Tibial artery (tissue), 4 donors: ENCODE results near the gene AK5.
"Not testable (repeated sequence)": the region's sequence is repeated elsewhere in the genome, so short reads cannot be mapped to it uniquely, and the experiment has no call there.

Source experiments
- DNase-seq, 2 donors: peaks; one replicate each; pipeline ENCODE4 v3.0.0-alpha.2; 2019
- H3K27ac ChIP-seq, 2 donors: fragments of 200-600 bp; sonication (generic) in 1 of 2; 1 replicate in 1 of 2; 2 replicates in 1 of 2; pipeline ENCODE4 v1.5.1; 2018 to 2019; ENCODE audit warnings: mild to moderate bottlenecking in 1 of 2
- H3K27me3 ChIP-seq, 2 donors: fragments of 200-600 bp; sonication (generic) in 1 of 2; one replicate each; pipeline versions ENCODE4 v1.5.1 to v1.6.0; 2016 to 2019
- H3K36me3 ChIP-seq, 3 donors: fragments of 200-600 bp; sonication (generic) in 2 of 3; one replicate each; pipeline ENCODE4 v1.5.1; 2016 to 2019; ENCODE audit warnings: mild to moderate bottlenecking in 2 of 3
- H3K4me1 ChIP-seq, 4 donors: fragments of 200-600 bp; sonication (generic) in 2 of 4; 1 replicate in 3 of 4; 2 replicates in 1 of 4; pipeline ENCODE4 v1.5.1; 2016 to 2019
- H3K4me3 ChIP-seq, 2 donors: fragments of 200-600 bp; sonication (generic) in 1 of 2; 1 replicate in 1 of 2; 2 replicates in 1 of 2; pipeline ENCODE4 v1.5.1; 2018 to 2019; ENCODE audit warnings: mild to moderate bottlenecking in 2 of 2
- H3K9me3 ChIP-seq, 3 donors: fragments of 200-600 bp; sonication (generic) in 1 of 3; one replicate each; pipeline ENCODE4 v1.5.1; 2016 to 2019
- intact Hi-C: fragments of 100-400 bp; cut with DNase I; formaldehyde crosslinking; loops from one replicate; pipeline ENCODE4 v1.15.0; 2023; ENCODE audit warnings: low total_unique reads
- TF ChIP-seq, protein P1 (sequence below), 2 experiments: fragments of 200-600 bp in 1 of 2; fragments of 450-650 bp in 1 of 2; IDR thresholded peaks; one replicate each; pipeline ENCODE4 v1.5.1; 2017 to 2019; ENCODE audit warnings: antibody characterized with exemption in 2 of 2, mild to moderate bottlenecking in 1 of 2, moderate library complexity in 1 of 2

Gene AK5

DNA sequence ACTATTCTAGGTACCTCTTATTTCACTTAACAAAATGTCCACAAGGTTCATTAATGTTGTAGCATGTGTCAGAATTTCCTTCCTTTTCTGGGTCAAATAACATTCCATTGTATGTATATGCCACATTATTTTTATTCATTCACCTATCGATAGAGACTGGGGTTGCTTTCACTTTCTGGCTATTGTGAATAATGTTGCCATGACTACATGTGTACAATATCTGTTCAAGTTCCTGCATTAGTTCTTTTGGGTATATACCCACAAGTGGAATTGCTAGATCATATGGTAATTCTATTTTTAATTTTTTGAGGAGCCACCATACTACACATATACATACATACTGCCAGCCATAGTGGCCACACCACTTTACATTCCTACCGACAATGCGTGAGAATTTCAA, 242.2 kb downstream of the AK5 start:
- DNase-seq: no peak
- Histone ChIP-seq H3K36me3 (peaks cover 0 to 5% (median 0%) of the 10 kb centered on the region in 3 donors), H3K9me3 (peaks cover 0 to 2% (median 0%) of the 10 kb centered on the region in 3 donors), H3K4me1 (no peaks in the 10 kb centered on the region), H3K27me3 (no peaks in the 10 kb centered on the region), H3K27ac (no peak overlapping the region), H3K4me3 (no peak overlapping the region)
- TF ChIP-seq, protein P1, sequence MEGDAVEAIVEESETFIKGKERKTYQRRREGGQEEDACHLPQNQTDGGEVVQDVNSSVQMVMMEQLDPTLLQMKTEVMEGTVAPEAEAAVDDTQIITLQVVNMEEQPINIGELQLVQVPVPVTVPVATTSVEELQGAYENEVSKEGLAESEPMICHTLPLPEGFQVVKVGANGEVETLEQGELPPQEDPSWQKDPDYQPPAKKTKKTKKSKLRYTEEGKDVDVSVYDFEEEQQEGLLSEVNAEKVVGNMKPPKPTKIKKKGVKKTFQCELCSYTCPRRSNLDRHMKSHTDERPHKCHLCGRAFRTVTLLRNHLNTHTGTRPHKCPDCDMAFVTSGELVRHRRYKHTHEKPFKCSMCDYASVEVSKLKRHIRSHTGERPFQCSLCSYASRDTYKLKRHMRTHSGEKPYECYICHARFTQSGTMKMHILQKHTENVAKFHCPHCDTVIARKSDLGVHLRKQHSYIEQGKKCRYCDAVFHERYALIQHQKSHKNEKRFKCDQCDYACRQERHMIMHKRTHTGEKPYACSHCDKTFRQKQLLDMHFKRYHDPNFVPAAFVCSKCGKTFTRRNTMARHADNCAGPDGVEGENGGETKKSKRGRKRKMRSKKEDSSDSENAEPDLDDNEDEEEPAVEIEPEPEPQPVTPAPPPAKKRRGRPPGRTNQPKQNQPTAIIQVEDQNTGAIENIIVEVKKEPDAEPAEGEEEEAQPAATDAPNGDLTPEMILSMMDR (IDR thresholded peaks at IDR 0.05): no peak
- intact Hi-C loops: no loop called here

DNA sequence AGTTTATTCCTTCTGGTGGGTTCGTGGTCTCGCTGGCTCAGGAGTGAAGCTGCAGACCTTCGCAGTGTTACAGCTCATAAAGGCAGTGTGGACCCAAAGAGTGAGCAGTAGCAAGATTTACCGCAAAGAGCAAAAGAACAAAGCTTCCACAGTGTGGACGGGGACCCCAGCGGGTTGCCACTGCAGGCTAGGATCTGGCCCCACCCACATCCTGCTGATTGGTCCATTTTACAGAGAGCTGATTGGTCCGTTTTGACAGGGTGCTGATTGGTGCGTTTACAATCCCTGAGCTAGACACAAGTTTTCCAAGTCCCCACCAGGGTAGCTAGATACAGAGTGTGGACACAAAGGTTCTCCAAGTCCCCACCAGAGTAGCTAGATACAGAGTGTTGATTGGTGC, 249.3 kb downstream of the AK5 start:
- H3K9me3 ChIP-seq, H3K27me3 ChIP-seq, H3K4me1 ChIP-seq, H3K36me3 ChIP-seq, DNase-seq, H3K4me3 ChIP-seq, H3K27ac ChIP-seq: not testable (repeated sequence)
- intact Hi-C loops: loop anchor here (10.0 kb wide), 1 partner anchor 326 kb away; no protein-coding TSS in a partner anchor

DNA sequence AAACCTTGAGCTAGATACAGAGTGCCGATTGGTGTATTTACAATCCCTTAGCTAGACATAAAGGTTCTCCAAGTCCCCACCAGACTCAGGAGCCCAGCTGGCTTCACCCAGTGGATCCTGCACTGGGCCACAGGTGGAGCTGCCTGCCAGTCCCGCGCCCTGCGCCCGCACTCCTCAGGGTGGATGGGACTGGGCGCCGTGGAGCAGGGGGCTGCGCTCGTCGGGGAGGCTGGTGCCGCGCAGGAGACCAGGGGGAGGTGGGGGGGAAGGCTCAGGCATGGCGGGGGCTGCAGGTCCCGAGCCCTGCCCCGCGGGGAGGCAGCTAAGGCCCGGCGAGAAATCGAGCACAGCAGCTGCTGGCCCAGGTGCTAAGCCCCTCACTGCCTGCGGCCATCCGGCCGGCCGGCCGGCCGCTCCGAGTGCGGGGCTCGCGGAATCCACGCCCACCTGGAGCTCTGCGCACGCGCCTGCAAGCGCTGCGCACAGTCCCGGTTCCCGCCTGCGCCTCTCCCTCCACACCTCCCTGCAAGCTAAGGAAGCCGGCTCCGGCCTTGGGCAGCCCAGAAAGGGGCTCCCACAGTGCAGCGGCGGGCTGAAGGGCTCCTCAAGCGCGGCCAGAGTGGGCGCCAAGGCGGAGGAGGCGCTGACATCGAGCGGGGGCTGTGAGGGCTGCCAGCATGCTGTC, 249.9 kb downstream of the AK5 start:
- DNase-seq, H3K27ac ChIP-seq, H3K36me3 ChIP-seq, H3K27me3 ChIP-seq, H3K9me3 ChIP-seq, H3K4me1 ChIP-seq, H3K4me3 ChIP-seq: not testable (repeated sequence)
- intact Hi-C loops: loop anchor here (2.0 to 10.0 kb wide), 2 partner anchors 327 to 383 kb away; no protein-coding TSS in a partner anchor

DNA sequence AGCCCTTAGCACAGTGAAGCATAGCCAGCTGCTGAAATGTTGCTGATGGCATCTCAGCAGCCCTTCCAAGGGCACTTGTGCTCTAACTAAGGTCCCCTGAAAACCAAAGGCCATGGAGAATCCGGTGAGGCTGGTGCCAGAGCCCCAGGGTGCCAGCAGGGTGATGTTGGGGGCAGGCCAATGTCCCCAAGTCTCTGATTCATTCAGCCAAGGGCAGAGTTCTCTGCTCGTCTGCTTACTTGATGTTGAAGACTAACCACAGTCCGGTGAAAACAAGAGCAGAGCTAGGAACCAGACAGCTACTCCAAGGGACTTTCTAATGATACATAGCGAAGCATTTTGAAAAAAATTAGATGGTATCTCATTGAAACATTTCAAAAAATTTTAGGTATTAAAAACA, 250.8 kb downstream of the AK5 start:
- Histone ChIP-seq H3K27me3 (no peaks in the 10 kb centered on the region), H3K27ac (no peak overlapping the region), H3K4me1 (peaks cover 0 to 4% (median 2%) of the 10 kb centered on the region in 4 donors), H3K4me3 (no peak overlapping the region), H3K9me3 (no peaks in the 10 kb centered on the region), H3K36me3 (no peaks in the 10 kb centered on the region)
- intact Hi-C loops: loop anchor here (2.0 to 10.0 kb wide), 2 partner anchors 328 to 384 kb away; no protein-coding TSS in a partner anchor
- no peak for DNase-seq
- TF ChIP-seq, protein P1 (IDR thresholded peaks at IDR 0.05): no peak

DNA sequence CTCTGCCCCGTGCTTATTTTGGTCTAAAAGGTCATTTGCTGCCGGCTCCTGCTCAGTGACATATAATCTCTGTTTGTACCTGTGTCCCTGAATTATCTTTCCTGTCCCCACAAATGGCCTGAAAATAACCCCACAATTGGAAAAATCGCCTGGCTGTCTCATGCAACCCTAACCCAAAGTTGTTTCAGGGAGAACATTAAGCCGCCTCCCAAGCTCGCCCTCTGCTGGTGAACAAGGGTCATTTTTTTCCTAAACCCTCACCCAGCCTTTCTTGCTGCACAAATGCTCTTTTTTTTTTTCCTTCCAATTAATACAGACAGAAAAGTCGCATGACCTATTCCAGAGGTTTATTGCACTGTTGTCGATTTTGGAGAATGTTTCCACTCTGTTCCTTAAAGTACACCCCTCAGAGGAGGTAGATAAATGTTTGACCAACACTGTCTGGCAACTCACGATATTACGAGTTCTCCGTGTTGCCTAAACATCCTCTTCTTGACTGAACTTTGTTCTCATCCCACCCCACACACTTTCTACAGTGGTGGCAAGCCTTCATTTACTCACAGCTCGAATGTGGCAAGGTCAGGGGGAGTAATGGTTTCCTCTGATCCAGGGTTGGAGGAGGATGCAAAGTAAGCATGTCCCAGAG, 252.0 kb downstream of the AK5 start:
- peaks cover 0 to 6% (median 2%) of the 10 kb centered on the region in 4 donors for H3K4me1 ChIP-seq
- TF ChIP-seq, protein P1 (IDR thresholded peaks at IDR 0.05): peak; percentile 69 to 89
- peak in 1 of 2 donors; percentile 70 for DNase-seq
- H3K27me3 ChIP-seq: no peaks in the 10 kb centered on the region
- H3K36me3 ChIP-seq: no peaks in the 10 kb centered on the region
- intact Hi-C loops: loop anchor here (2.0 to 10.0 kb wide), 2 partner anchors 329 to 385 kb away; no protein-coding TSS in a partner anchor
- no peak overlapping the region for H3K4me3 ChIP-seq
- H3K9me3 ChIP-seq: no peaks in the 10 kb centered on the region
- no peak overlapping the region for H3K27ac ChIP-seq

DNA sequence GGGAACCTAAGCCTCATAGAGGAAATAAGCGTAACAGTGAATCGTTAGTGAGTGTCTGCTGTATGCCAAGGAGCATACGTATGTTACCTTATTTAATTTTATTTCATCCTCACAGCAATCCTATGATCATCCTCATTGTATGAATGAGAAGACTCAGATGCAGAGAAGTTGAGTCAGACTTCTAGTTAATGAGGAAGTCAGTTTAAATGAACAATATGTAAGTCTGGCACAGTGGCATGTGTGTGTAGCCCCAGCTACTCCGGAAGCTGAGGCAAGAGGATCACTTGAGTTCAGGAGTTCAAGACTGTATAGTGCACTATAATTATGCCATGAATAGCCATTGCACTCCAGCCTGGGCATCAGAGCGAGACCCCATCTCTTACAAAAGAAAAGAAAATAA, 252.6 kb downstream of the AK5 start:
- Histone ChIP-seq H3K27ac (no peak overlapping the region), H3K9me3 (no peaks in the 10 kb centered on the region), H3K4me1 (peaks cover 0 to 13% (median 5%) of the 10 kb centered on the region in 4 donors), H3K27me3 (no peaks in the 10 kb centered on the region), H3K36me3 (no peaks in the 10 kb centered on the region), H3K4me3 (no peak overlapping the region)
- no peak for DNase-seq
- TF ChIP-seq, protein P1 (IDR thresholded peaks at IDR 0.05): no peak
- intact Hi-C loops: loop anchor here (10.0 kb wide), 1 partner anchor 330 kb away; no protein-coding TSS in a partner anchor
